Stimulated activated CD8-positive, alpha-beta memory T cell treated with anti-CD3 and anti-CD28 coated beads, Interleukin-7, amount 100 ng/mL, for 24 hours (primary cell): ENCODE measurements around the gene EFCAB6.

Experiments used
- DNase-seq: peaks from one replicate; pipeline ENCODE4 v3.0.0-alpha.2; 2020; ENCODE audit warnings: low read depth

Gene EFCAB6

GRCh38 chr22:43530349-43531201 lies 281.5 kb downstream of the EFCAB6 start:
- no peak for DNase-seq

- DNase-seq: no peak
Measured at GRCh38 chr22:43529934-43530333, 282.2 kb downstream of the EFCAB6 start.

GRCh38 chr22:43529461-43529860 lies 282.6 kb downstream of the EFCAB6 start:
- DNase-seq: no peak

GRCh38 chr22:43528601-43529360 lies 283.3 kb downstream of the EFCAB6 start:
- DNase-seq: no peak

- no peak for DNase-seq
Measured at GRCh38 chr22:43526946-43527345, 285.2 kb downstream of the EFCAB6 start.

GRCh38 chr22:43526117-43526655 lies 285.9 kb downstream of the EFCAB6 start:
- no peak for DNase-seq

- DNase-seq: no peak
Measured at GRCh38 chr22:43521716-43522115, 290.4 kb downstream of the EFCAB6 start.

- no peak for DNase-seq
Measured at GRCh38 chr22:43520632-43521039, 291.5 kb downstream of the EFCAB6 start.

- no peak for DNase-seq
Measured at GRCh38 chr22:43516996-43517635, 295.0 kb downstream of the EFCAB6 start.

GRCh38 chr22:43516386-43516785 lies 295.7 kb downstream of the EFCAB6 start:
- no peak for DNase-seq

- no peak for DNase-seq
Measured at GRCh38 chr22:43515902-43516301, 296.2 kb downstream of the EFCAB6 start.

GRCh38 chr22:43515411-43515810 lies 296.7 kb downstream of the EFCAB6 start:
- no peak for DNase-seq

- no peak for DNase-seq
Measured at GRCh38 chr22:43514476-43515157, 297.5 kb downstream of the EFCAB6 start.

GRCh38 chr22:43512279-43512678 lies 299.8 kb downstream of the EFCAB6 start:
- DNase-seq: no peak

- DNase-seq: no peak
Measured at GRCh38 chr22:43511276-43511910, 300.7 kb downstream of the EFCAB6 start.

GRCh38 chr22:43510281-43511070 lies 301.6 kb downstream of the EFCAB6 start:
- DNase-seq: no peak

- no peak for DNase-seq
Measured at GRCh38 chr22:43509337-43509736, 302.8 kb downstream of the EFCAB6 start.

- DNase-seq: no peak
Measured at GRCh38 chr22:43508489-43508888, 303.6 kb downstream of the EFCAB6 start.

GRCh38 chr22:43507235-43507634 lies 304.9 kb downstream of the EFCAB6 start:
- no peak for DNase-seq

GRCh38 chr22:43506487-43506886 lies 305.6 kb downstream of the EFCAB6 start:
- DNase-seq: no peak

- no peak for DNase-seq
Measured at GRCh38 chr22:43505896-43506295, 306.2 kb downstream of the EFCAB6 start.
